Heart left ventricle (tissue), 13 donors: ENCODE data around the gene CYB561D1.

Experiments used
- POLR2A ChIP-seq, 2 donors: fragments of 450-650 bp; IDR thresholded peaks; one replicate each; pipeline ENCODE4 v1.6.1; 2017; ENCODE audit warnings: antibody characterized with exemption in 2 of 2, mild to moderate bottlenecking in 2 of 2, moderate library complexity in 2 of 2
- TF ChIP-seq, protein P1 (sequence below), 12 donors: fragments of 200-600 bp; sonication (generic) in 4 of 12; IDR thresholded peaks; one replicate each; pipeline versions ENCODE4 v1.5.0 to v1.8.0; 2018 to 2022; ENCODE audit warnings: antibody characterized with exemption in 12 of 12, mild to moderate bottlenecking in 5 of 12
- donor health status: ischemic (EF 13 %, LVEDD 7.1; RV severe dilation, severe dysfunction).
- donor health status: DM: no; HTN: yes; CAD: no.
- donor health status: DM: no; HTN: no; CAD: no.
- donor health status: ischemic (EF 25% LVEDD 6.9; RV normal size, moderate dysfunction).
- donor health status: ischemic (EF 25% LVEDD 5.7; RV mildly dilated, moderate dysfunction).
- donor health status: ischemic (EF 35%, LVEDD 5.7; RV mildly dilated, moderate dysfunction).
- donor health status: nonischemic (EF 11% LVEDD 7.7; RV severe dilation, severe dysfunction).
- donor health status: DM: yes; HTN: yes; CAD: no.
- donor health status: PGD.
- donor health status: ischemic (EF 29% LVEDD 5.4; RV normal size, mild dysfunction).
- donor health status: nonischemic (EF 23%, LVEDD 6.1; RV moderate dilation, normal function).

DNA sequence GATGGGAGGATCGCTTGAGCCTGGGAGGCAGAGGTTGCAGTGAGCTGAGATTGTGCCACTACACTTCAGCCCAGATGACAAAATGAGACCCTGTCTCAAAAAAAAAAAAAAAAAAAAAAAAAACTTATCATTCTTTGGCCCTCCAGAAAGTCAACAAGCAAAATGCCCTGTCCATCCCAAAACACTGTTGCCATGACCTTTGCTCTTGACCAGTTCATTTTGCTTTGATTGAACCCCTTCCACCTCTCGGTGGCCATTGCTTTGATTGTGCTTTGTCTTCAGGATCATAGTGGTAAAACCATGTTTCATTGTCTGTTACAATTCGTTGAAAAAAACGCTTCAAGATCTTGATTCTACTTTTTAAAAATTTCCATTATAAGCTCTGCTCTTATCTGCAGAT is 36.1 kb upstream of the CYB561D1 start:
- TF ChIP-seq, protein P1, sequence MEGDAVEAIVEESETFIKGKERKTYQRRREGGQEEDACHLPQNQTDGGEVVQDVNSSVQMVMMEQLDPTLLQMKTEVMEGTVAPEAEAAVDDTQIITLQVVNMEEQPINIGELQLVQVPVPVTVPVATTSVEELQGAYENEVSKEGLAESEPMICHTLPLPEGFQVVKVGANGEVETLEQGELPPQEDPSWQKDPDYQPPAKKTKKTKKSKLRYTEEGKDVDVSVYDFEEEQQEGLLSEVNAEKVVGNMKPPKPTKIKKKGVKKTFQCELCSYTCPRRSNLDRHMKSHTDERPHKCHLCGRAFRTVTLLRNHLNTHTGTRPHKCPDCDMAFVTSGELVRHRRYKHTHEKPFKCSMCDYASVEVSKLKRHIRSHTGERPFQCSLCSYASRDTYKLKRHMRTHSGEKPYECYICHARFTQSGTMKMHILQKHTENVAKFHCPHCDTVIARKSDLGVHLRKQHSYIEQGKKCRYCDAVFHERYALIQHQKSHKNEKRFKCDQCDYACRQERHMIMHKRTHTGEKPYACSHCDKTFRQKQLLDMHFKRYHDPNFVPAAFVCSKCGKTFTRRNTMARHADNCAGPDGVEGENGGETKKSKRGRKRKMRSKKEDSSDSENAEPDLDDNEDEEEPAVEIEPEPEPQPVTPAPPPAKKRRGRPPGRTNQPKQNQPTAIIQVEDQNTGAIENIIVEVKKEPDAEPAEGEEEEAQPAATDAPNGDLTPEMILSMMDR (IDR thresholded peaks at IDR 0.05), result no peak
- TF ChIP-seq POLR2A (IDR thresholded peaks at IDR 0.05), result no peak
